HG03439 (cell line): ENCODE data around the gene MTHFD1L.
"Not testable (repeated sequence)": the region's sequence is repeated elsewhere in the genome, so short reads cannot be mapped to it uniquely, and the experiment has no call there.

Experiments used
- ATAC-seq: cut with Tn5 transposase; IDR thresholded peaks from one replicate; pipeline ENCODE4 v1.9.1; 2021; ENCODE audit warnings: mild to moderate bottlenecking, moderate library complexity; ENCODE audit not compliant: unreplicated experiment

Gene MTHFD1L

GRCh38 chr6:151012321-151013294, 147.1 kb downstream of the MTHFD1L start:
- no peak for ATAC-seq

- ATAC-seq: peak; percentile 75
Measured at GRCh38 chr6:151014404-151015100, 149.1 kb downstream of the MTHFD1L start.

GRCh38 chr6:151015101-151015700, 149.7 kb downstream of the MTHFD1L start:
- ATAC-seq: no peak

- no peak for ATAC-seq
Measured at GRCh38 chr6:151016107-151016506, 150.6 kb downstream of the MTHFD1L start.

- ATAC-seq: no peak
Measured at GRCh38 chr6:151018046-151018445, 152.5 kb downstream of the MTHFD1L start.

GRCh38 chr6:151018911-151019782, 153.6 kb downstream of the MTHFD1L start:
- ATAC-seq: no peak

- ATAC-seq: no peak
Measured at GRCh38 chr6:151021896-151022295, 156.4 kb downstream of the MTHFD1L start.

- no peak for ATAC-seq
Measured at GRCh38 chr6:151022492-151022891, 157.0 kb downstream of the MTHFD1L start.

GRCh38 chr6:151023342-151023741, 157.8 kb downstream of the MTHFD1L start:
- ATAC-seq: no peak

GRCh38 chr6:151024597-151024996, 159.1 kb downstream of the MTHFD1L start:
- ATAC-seq: no peak

- ATAC-seq: no peak
Measured at GRCh38 chr6:151025076-151025475, 159.6 kb downstream of the MTHFD1L start.

GRCh38 chr6:151026041-151026663, 160.7 kb downstream of the MTHFD1L start:
- ATAC-seq: no peak

- ATAC-seq: no peak
Measured at GRCh38 chr6:151027295-151027747, 161.8 kb downstream of the MTHFD1L start.

- no peak for ATAC-seq
Measured at GRCh38 chr6:151027936-151028838, 162.7 kb downstream of the MTHFD1L start.

GRCh38 chr6:151029970-151030369, 164.5 kb downstream of the MTHFD1L start:
- ATAC-seq: no peak

- ATAC-seq: no peak
Measured at GRCh38 chr6:151032034-151032433, 166.5 kb downstream of the MTHFD1L start.

GRCh38 chr6:151034825-151035781, 169.6 kb downstream of the MTHFD1L start:
- no peak for ATAC-seq

- ATAC-seq: not testable (repeated sequence)
Measured at GRCh38 chr6:151036211-151036721, 170.8 kb downstream of the MTHFD1L start.
